K562 (cell line): ENCODE data around the gene KDM2A.

Experiments
- ATF3 ChIP-seq, 2 experiments: fragments of 450-650 bp in 1 of 2; sonication (generic) in 1 of 2; formaldehyde crosslinking in 1 of 2; IDR thresholded peaks in 1 of 2; conservative IDR thresholded peaks in 1 of 2; 2 replicates each; pipeline versions ENCODE4 v1.6.1 to v1.8.1; 2016 to 2023; ENCODE audit warnings: mild to moderate bottlenecking in 2 of 2, moderate library complexity in 2 of 2, inconsistent platforms in 1 of 2, missing genetic modification reagents in 1 of 2
- EZH2 ChIP-seq: IDR thresholded peaks from 2 replicates; pipeline ENCODE4 v1.6.1; 2012; ENCODE audit warnings: low read depth, mild to moderate bottlenecking, inconsistent platforms, low read length, borderline replicate concordance
- MYC ChIP-seq, 2 experiments: fragments of 250-450 bp in 1 of 2; sonication (Bioruptor Pico) in 1 of 2; IDR thresholded peaks; 2 replicates each; pipeline versions ENCODE4 v1.5.1 to v1.6.1; 2012 to 2021; ENCODE audit warnings: low read depth in 2 of 2, borderline replicate concordance in 1 of 2, improper control_type of control experiment in 1 of 2, low read length in 1 of 2, mild to moderate bottlenecking in 1 of 2, moderate library complexity in 1 of 2
- ZHX1 ChIP-seq: fragments of 150-350 bp; conservative IDR thresholded peaks from 2 replicates; pipeline ENCODE4 v1.6.1; 2014; ENCODE audit warnings: low read length
- TF ChIP-seq, protein P1 (sequence below), 3 experiments: fragments of 200-800 bp in 1 of 3; sonication (Bioruptor generic) in 1 of 3; sonication (generic) in 1 of 3; formaldehyde crosslinking in 1 of 3; IDR thresholded peaks; 2 replicates each; pipeline versions ENCODE4 v1.6.1 to v1.8.0; 2016 to 2022; ENCODE audit warnings: mild to moderate bottlenecking in 2 of 3, missing compliant biosample characterization in 2 of 3, missing genetic modification characterization in 2 of 3, missing genetic modification reagents in 1 of 3

- TF ChIP-seq EZH2 (no peak), ZHX1 (no peak), MYC (IDR thresholded peaks at IDR 0.05; ENCODE audit: low read depth, low read length) (no peak), MYC (CRISPR knock-in tag; IDR thresholded peaks at IDR 0.05; ENCODE audit: borderline replicate concordance, low read depth) (no peak), ATF3 (IDR thresholded peaks at IDR 0.05) (no peak), ATF3 (CRISPR knock-in tag; conservative IDR thresholded peaks at IDR 0.05) (no peak)
- TF ChIP-seq, protein P1, sequence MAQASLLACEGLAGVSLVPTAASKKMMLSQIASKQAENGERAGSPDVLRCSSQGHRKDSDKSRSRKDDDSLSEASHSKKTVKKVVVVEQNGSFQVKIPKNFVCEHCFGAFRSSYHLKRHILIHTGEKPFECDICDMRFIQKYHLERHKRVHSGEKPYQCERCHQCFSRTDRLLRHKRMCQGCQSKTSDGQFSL (CRISPR knock-in tag; IDR thresholded peaks at IDR 0.05) = no peak
- TF ChIP-seq, protein P1 (tag; IDR thresholded peaks at IDR 0.05) = no peak
Measured at GRCh38 chr11:67248653-67249052, 129.6 kb downstream of the KDM2A start.
